ENCODE measurements around the gene SCN5A. TPM values are rescaled to one million over a fixed set of nuclear protein-coding genes. Genes with fewer than 3 reads are reported as not detected.

SCN5A gene
- polyA plus RNA-seq (ENCODE audit: low read depth in 6 of 6) = not detected

DNA sequence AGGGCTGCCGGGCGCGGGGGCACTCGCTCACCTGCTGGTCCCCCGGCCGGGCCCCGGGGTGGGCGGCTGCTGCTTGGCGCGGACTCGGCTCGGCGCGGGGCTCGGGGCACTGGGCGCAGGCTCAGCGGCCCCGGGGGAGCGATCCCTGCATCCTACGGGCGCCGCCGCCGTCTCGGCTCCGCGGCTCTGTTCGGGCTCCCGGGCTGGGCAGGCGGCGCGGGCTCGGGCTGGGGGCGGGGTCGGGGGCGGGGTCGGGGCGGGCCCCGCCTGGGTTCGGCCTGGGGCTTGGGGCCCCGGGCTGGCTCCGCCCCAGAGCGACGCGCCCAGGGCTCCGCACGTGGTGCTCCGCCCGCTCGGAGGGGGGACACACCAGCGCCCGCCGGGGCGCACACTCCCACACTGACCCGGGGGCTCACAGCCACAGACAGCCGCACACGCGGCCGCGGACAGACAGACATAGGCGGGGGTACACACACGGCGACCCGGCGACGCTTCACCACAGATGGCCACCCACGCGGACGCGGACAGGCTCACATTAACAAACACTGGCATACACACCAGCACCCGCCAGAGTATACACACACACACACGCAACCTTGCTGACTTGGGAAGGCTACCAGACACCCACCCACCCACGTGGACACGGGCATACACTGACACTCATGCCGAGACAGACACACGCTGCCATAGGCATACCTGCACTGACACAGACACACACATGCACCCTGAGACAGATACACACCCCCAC is at the start of gene SCN5A:
Gene SCN5A (minus strand): TSS at position 188 of the 748 bp plus-strand sequence. CDS start 16,380 bp downstream, outside the sequence.
- peak within 1 kb of the TSS in 7 of 8 donors; percentile 51 to 84 (median 67) for H3K4me3 Mint-ChIP-seq
- no peak for DNase-seq

GRCh38 chr3:38698760-38699159 is 49.3 kb upstream of the SCN5A start:
- no peaks in the 10 kb centered on the region for H3K4me1 Mint-ChIP-seq
- no peak overlapping the region for H3K27ac Mint-ChIP-seq
- no peak overlapping the region for H3K4me3 Mint-ChIP-seq
- H3K9me3 Mint-ChIP-seq = peaks cover 0 to 2% (median 0%) of the 10 kb centered on the region in 7 donors
- H3K36me3 Mint-ChIP-seq = no peaks in the 10 kb centered on the region
- peaks cover 4 to 24% (median 20%) of the 10 kb centered on the region in 3 donors for H3K27me3 Mint-ChIP-seq
- no peak for ATAC-seq (ENCODE audit: low read depth in 2 of 2)
- no peak for DNase-seq

More for the DNA sequence above, at the start of gene SCN5A:
- Mint-ChIP-seq H3K27me3 (peaks cover 16 to 22% (median 18%) of the 10 kb centered on the region in 3 donors), H3K9me3 (peaks cover 0 to 4% (median 0%) of the 10 kb centered on the region in 7 donors), H3K27ac (no peak within 1 kb of the TSS), H3K36me3 (no peaks in the 10 kb centered on the region), H3K4me1 (peaks cover 0 to 9% (median 8%) of the 10 kb centered on the region in 3 donors)
- peak; percentile 63 to 65 for ATAC-seq (ENCODE audit: low read depth in 2 of 2)

GRCh38 chr3:38698061-38698460 is 48.6 kb upstream of the SCN5A start:
- Mint-ChIP-seq H3K27me3 (peaks cover 4 to 24% (median 20%) of the 10 kb centered on the region in 3 donors), H3K36me3 (no peaks in the 10 kb centered on the region), H3K4me3 (no peak overlapping the region), H3K4me1 (no peaks in the 10 kb centered on the region), H3K9me3 (peaks cover 0 to 2% (median 0%) of the 10 kb centered on the region in 7 donors), H3K27ac (no peak overlapping the region)
- DNase-seq (no peak), ATAC-seq (ENCODE audit: low read depth in 2 of 2) (no peak)

DNA sequence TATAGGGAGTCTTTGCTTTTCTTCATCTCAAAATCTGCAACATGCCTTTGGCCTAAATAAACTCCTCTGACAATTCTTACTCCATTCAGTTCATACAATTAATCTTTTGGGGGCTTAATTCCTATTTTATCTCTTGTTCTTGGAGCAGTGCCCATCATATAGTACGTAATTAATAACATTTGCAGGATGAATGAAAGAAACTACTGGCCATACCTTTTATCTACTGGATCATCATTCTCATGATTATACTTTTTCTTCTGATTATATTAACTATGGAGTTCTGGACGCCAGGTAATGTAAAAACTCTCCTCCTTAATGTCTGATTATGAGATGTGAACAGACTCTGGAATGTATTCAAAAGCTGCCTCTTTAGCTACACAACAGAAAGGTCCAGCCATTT is 46.5 kb upstream of the SCN5A start:
- peaks cover 0 to 3% (median 0%) of the 10 kb centered on the region in 7 donors for H3K9me3 Mint-ChIP-seq
- H3K36me3 Mint-ChIP-seq = no peaks in the 10 kb centered on the region
- H3K4me1 Mint-ChIP-seq = no peaks in the 10 kb centered on the region
- H3K27ac Mint-ChIP-seq = no peak overlapping the region
- H3K4me3 Mint-ChIP-seq = no peak overlapping the region
- DNase-seq = no peak
- ATAC-seq (ENCODE audit: low read depth in 2 of 2) = no peak
- peaks cover 4 to 17% (median 15%) of the 10 kb centered on the region in 3 donors for H3K27me3 Mint-ChIP-seq

GRCh38 chr3:38690185-38690584 is 40.7 kb upstream of the SCN5A start:
- Mint-ChIP-seq H3K9me3 (peaks cover 0 to 6% (median 0%) of the 10 kb centered on the region in 7 donors), H3K4me3 (no peak overlapping the region), H3K27me3 (peaks cover 0 to 12% (median 6%) of the 10 kb centered on the region in 3 donors), H3K4me1 (no peaks in the 10 kb centered on the region), H3K27ac (no peak overlapping the region), H3K36me3 (no peaks in the 10 kb centered on the region)
- no peak for ATAC-seq (ENCODE audit: low read depth in 2 of 2)
- DNase-seq = no peak

DNA sequence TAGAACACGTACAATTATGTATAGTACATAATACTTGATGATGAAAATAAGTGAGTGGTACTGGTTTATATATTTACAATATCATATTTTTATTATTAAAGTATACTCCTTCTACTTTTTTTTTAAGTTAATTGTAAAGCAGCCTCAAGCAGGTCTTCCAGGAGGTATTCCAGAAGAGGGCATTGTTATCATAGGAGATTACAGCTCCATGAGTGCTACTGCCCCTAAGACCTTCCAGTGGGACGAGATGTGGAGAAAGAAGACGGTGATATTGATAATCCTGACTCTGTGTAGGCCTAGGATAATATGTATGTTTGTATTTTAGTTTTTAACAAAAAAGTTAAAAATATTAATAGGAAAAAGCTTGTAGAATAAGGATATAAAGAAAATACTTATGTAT is 40.3 kb upstream of the SCN5A start:
- H3K9me3 Mint-ChIP-seq = peaks cover 0 to 6% (median 0%) of the 10 kb centered on the region in 7 donors
- peaks cover 0 to 8% (median 2%) of the 10 kb centered on the region in 3 donors for H3K27me3 Mint-ChIP-seq
- H3K27ac Mint-ChIP-seq = no peak overlapping the region
- DNase-seq = no peak
- ATAC-seq (ENCODE audit: low read depth in 2 of 2) = no peak
- no peaks in the 10 kb centered on the region for H3K4me1 Mint-ChIP-seq
- H3K4me3 Mint-ChIP-seq = no peak overlapping the region
- no peaks in the 10 kb centered on the region for H3K36me3 Mint-ChIP-seq

DNA sequence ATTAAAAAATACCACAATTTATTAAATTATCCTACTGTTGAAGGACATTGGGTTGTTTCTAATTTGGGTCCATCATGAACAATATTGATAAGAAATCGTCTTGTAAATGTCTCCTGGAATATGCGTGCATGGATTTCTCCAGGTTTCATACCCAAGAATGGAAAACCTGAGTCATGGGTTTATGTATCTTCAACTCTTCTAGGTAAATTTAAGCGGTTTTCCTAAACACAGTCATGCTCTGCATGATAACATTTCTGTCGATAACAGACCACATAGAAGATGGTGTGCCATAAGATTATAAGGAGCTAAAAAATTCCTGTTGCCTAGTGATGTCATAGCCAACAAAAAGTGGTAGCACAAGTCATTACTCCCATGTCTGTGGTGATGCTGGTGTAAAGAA is 39.9 kb upstream of the SCN5A start:
- ATAC-seq (ENCODE audit: low read depth in 2 of 2) (no peak), DNase-seq (no peak)
- Mint-ChIP-seq H3K4me3 (no peak overlapping the region), H3K9me3 (peaks cover 0 to 6% (median 0%) of the 10 kb centered on the region in 7 donors), H3K27ac (no peak overlapping the region), H3K27me3 (peaks cover 0 to 7% (median 0%) of the 10 kb centered on the region in 3 donors), H3K36me3 (no peaks in the 10 kb centered on the region), H3K4me1 (no peaks in the 10 kb centered on the region)

GRCh38 chr3:38687321-38687720 is 37.8 kb upstream of the SCN5A start:
- Mint-ChIP-seq H3K27me3 (peaks cover 0 to 11% (median 7%) of the 10 kb centered on the region in 3 donors), H3K4me1 (no peaks in the 10 kb centered on the region), H3K36me3 (no peaks in the 10 kb centered on the region), H3K9me3 (peaks cover 0 to 4% (median 0%) of the 10 kb centered on the region in 7 donors), H3K4me3 (no peak overlapping the region), H3K27ac (no peak overlapping the region)
- DNase-seq (no peak), ATAC-seq (ENCODE audit: low read depth in 2 of 2) (no peak)

GRCh38 chr3:38684546-38684945 is 35.1 kb upstream of the SCN5A start:
- no peaks in the 10 kb centered on the region for H3K4me1 Mint-ChIP-seq
- H3K36me3 Mint-ChIP-seq = no peaks in the 10 kb centered on the region
- DNase-seq (no peak), ATAC-seq (ENCODE audit: low read depth in 2 of 2) (no peak)
- peaks cover 0 to 4% (median 0%) of the 10 kb centered on the region in 7 donors for H3K9me3 Mint-ChIP-seq
- no peak overlapping the region for H3K27ac Mint-ChIP-seq
- H3K4me3 Mint-ChIP-seq = no peak overlapping the region
- peaks cover 5 to 26% (median 16%) of the 10 kb centered on the region in 3 donors for H3K27me3 Mint-ChIP-seq

DNA sequence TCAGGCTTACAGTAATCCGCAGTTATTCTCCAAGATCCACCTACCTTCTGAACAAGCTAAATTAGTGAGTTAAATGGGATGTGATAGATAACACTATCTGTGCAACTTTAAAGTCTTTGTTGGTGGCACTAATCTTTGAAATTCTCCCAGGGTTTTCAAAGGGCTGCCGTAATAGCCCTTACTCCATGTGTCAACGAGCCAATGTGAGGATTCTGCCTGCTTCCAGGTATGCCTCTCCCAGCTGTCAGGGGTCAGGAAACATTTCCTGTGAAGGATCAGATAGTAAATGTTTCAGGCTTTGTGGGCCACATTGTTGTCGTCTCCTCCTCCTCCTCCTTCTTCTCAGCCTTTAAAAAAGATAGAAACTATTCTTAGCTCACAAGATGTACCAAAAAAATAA is 20.2 kb upstream of the SCN5A start:
- peaks cover 24 to 26% (median 24%) of the 10 kb centered on the region in 3 donors for H3K27me3 Mint-ChIP-seq
- no peaks in the 10 kb centered on the region for H3K4me1 Mint-ChIP-seq
- peaks cover 2 to 18% (median 4%) of the 10 kb centered on the region in 7 donors for H3K9me3 Mint-ChIP-seq
- H3K4me3 Mint-ChIP-seq = no peak overlapping the region
- no peak for DNase-seq
- H3K27ac Mint-ChIP-seq = no peak overlapping the region
- ATAC-seq (ENCODE audit: low read depth in 2 of 2) = no peak
- no peaks in the 10 kb centered on the region for H3K36me3 Mint-ChIP-seq

GRCh38 chr3:38662544-38662943 is 13.1 kb upstream of the SCN5A start:
- no peaks in the 10 kb centered on the region for H3K4me1 Mint-ChIP-seq
- no peak overlapping the region for H3K27ac Mint-ChIP-seq
- DNase-seq = no peak
- peaks cover 7 to 10% of the 10 kb centered on the region in 2 donors for H3K36me3 Mint-ChIP-seq
- H3K4me3 Mint-ChIP-seq = no peak overlapping the region
- H3K9me3 Mint-ChIP-seq = peaks cover 18 to 48% (median 28%) of the 10 kb centered on the region in 7 donors
- no peak for ATAC-seq (ENCODE audit: low read depth in 2 of 2)
- peaks cover 25 to 48% (median 36%) of the 10 kb centered on the region in 3 donors for H3K27me3 Mint-ChIP-seq

GRCh38 chr3:38658841-38659240 is 9.4 kb upstream of the SCN5A start:
- ATAC-seq (ENCODE audit: low read depth in 2 of 2) (no peak), DNase-seq (no peak)
- peaks cover 14 to 39% (median 22%) of the 10 kb centered on the region in 7 donors for H3K9me3 Mint-ChIP-seq
- H3K36me3 Mint-ChIP-seq = peaks cover 7 to 10% of the 10 kb centered on the region in 2 donors
- H3K4me1 Mint-ChIP-seq = peaks cover 0 to 3% (median 3%) of the 10 kb centered on the region in 3 donors
- H3K27ac Mint-ChIP-seq = no peak overlapping the region
- H3K4me3 Mint-ChIP-seq = no peak overlapping the region
- peaks cover 30 to 39% (median 32%) of the 10 kb centered on the region in 3 donors for H3K27me3 Mint-ChIP-seq

- no peak for ATAC-seq (ENCODE audit: low read depth in 2 of 2)
- no peak overlapping the region for H3K4me3 Mint-ChIP-seq
- H3K4me1 Mint-ChIP-seq = peaks cover 0 to 3% (median 3%) of the 10 kb centered on the region in 3 donors
- no peak for DNase-seq
- H3K27ac Mint-ChIP-seq = no peak overlapping the region
- H3K9me3 Mint-ChIP-seq = peaks cover 0 to 25% (median 10%) of the 10 kb centered on the region in 7 donors
- no peaks in the 10 kb centered on the region for H3K36me3 Mint-ChIP-seq
- H3K27me3 Mint-ChIP-seq = peaks cover 27 to 40% (median 38%) of the 10 kb centered on the region in 3 donors
Measured at GRCh38 chr3:38657369-38657768, 7.9 kb upstream of the SCN5A start.
